ENCODE measurements around the gene RNF217. TPM values are rescaled to one million over a fixed set of nuclear protein-coding genes. Genes with fewer than 3 reads are reported as not detected.

RNF217 gene
- total and polyA plus RNA-seq, 10 donors, result 0.89 to 17.1 (median 10.0) TPM

- peaks cover 0 to 18% (median 15%) of the 10 kb centered on the region in 8 donors for H3K9me3 ChIP-seq
- no peak for DNase-seq
- H3K36me3 ChIP-seq, result peaks cover 0 to 27% (median 9%) of the 10 kb centered on the region in 6 donors
- 77 to 97% (median 83%) methylated on average over 1 of the region's 1 CpG for WGBS, 5 donors
- no peaks in the 10 kb centered on the region for H3K27me3 ChIP-seq (replicated peaks in 1 of 7)
- H3K4me3 ChIP-seq, result no peak overlapping the region
- intact Hi-C loops (cut with DNase I; ENCODE audit: low total_unique reads), result no loop called here
- H3K4me1 ChIP-seq, result no peaks in the 10 kb centered on the region
- no peak overlapping the region for H3K27ac ChIP-seq
- TF ChIP-seq POLR2AphosphoS5 (IDR thresholded peaks at IDR 0.05) (no peak), POLR2A (IDR thresholded peaks at IDR 0.05) (no peak)
- TF ChIP-seq, protein P1, sequence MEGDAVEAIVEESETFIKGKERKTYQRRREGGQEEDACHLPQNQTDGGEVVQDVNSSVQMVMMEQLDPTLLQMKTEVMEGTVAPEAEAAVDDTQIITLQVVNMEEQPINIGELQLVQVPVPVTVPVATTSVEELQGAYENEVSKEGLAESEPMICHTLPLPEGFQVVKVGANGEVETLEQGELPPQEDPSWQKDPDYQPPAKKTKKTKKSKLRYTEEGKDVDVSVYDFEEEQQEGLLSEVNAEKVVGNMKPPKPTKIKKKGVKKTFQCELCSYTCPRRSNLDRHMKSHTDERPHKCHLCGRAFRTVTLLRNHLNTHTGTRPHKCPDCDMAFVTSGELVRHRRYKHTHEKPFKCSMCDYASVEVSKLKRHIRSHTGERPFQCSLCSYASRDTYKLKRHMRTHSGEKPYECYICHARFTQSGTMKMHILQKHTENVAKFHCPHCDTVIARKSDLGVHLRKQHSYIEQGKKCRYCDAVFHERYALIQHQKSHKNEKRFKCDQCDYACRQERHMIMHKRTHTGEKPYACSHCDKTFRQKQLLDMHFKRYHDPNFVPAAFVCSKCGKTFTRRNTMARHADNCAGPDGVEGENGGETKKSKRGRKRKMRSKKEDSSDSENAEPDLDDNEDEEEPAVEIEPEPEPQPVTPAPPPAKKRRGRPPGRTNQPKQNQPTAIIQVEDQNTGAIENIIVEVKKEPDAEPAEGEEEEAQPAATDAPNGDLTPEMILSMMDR (IDR thresholded peaks at IDR 0.05 in 8 of 11, conservative IDR thresholded peaks at IDR 0.05 in 3 of 11), result no peak
Measured at GRCh38 chr6:124977067-124977908, 15.1 kb downstream of the RNF217 start.

- intact Hi-C loops (cut with DNase I; ENCODE audit: low total_unique reads), result no loop called here
- no peaks in the 10 kb centered on the region for H3K27me3 ChIP-seq (replicated peaks in 1 of 7)
- 88 to 95% (median 92%) methylated on average over 9 to 10 of the region's 10 CpGs for WGBS, 5 donors
Measured at GRCh38 chr6:124978451-124979293, 16.4 kb downstream of the RNF217 start.

GRCh38 chr6:124979294-124979678 lies 17.0 kb downstream of the RNF217 start:
- DNase-seq, result no peak
- Histone ChIP-seq H3K4me1 (peaks cover 0 to under 1% (median 0%) of the 10 kb centered on the region in 6 donors), H3K4me3 (no peak overlapping the region), H3K27me3 (replicated peaks in 1 of 7) (no peaks in the 10 kb centered on the region), H3K27ac (no peak overlapping the region), H3K9me3 (peaks cover 0 to 18% (median 15%) of the 10 kb centered on the region in 8 donors), H3K36me3 (peaks cover 0 to 21% (median 9%) of the 10 kb centered on the region in 6 donors)
- no peak for TF ChIP-seq POLR2AphosphoS5 (IDR thresholded peaks at IDR 0.05)
- TF ChIP-seq, protein P1 (IDR thresholded peaks at IDR 0.05 in 8 of 11, conservative IDR thresholded peaks at IDR 0.05 in 3 of 11), result no peak
- no peak for TF ChIP-seq POLR2A (IDR thresholded peaks at IDR 0.05)
- intact Hi-C loops (cut with DNase I; ENCODE audit: low total_unique reads), result no loop called here
- WGBS, 5 donors, result 89 to 97% (median 94%) methylated on average over 4 of the region's 4 CpGs

More at GRCh38 chr6:124978451-124979293, 16.4 kb downstream of the RNF217 start:
- H3K27ac ChIP-seq, result no peak overlapping the region
- no peak overlapping the region for H3K4me3 ChIP-seq
- DNase-seq, result no peak
- no peaks in the 10 kb centered on the region for H3K4me1 ChIP-seq
- TF ChIP-seq, protein P1 (IDR thresholded peaks at IDR 0.05 in 8 of 11, conservative IDR thresholded peaks at IDR 0.05 in 3 of 11), result no peak
- no peak for TF ChIP-seq POLR2A (IDR thresholded peaks at IDR 0.05)
- no peak for TF ChIP-seq POLR2AphosphoS5 (IDR thresholded peaks at IDR 0.05)
- peaks cover 0 to 21% (median 9%) of the 10 kb centered on the region in 6 donors for H3K36me3 ChIP-seq
- H3K9me3 ChIP-seq, result peaks cover 0 to 18% (median 15%) of the 10 kb centered on the region in 8 donors
